ENCODE data around the gene LSM7. TPM values are rescaled to one million over a fixed set of nuclear protein-coding genes. Genes with fewer than 3 reads are reported as not detected.

The LSM7 gene
- polyA plus RNA-seq, 1 experiment = 165 TPM

DNA sequence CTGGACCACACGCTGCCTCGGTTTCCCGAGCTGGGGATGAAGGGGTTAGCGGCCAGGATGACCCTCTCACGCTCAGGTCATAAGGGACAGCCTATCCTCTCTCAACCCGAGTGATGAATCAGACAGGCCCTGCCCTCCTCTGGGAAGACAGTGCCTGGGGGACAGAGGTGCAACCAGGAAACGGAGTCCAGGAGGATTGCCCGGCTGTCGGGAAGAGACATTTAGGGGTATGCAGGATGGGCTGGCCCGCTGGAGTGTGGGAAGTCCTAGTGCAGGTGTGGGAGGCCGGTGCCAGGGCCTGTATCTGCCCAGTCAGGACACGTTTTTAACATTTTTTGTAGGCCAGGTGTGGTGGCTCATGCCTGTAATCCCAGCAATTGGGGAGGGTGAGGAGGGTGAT is 8.3 kb downstream of the LSM7 start:
- Histone ChIP-seq H3K36me3 (ENCODE audit: control insufficient read depth, insufficient read depth, low read length) (peaks cover 9% of the 10 kb centered on the region), H3K4me3 (ENCODE audit: low read depth, low read length) (no peak overlapping the region), H3K27me3 (ENCODE audit: control insufficient read depth, insufficient read depth, low read length) (no peaks in the 10 kb centered on the region)
- CTCF ChIA-PET = interaction anchor here (1.2 kb wide), 1 partner anchor 10 kb away, joined by 4 read pairs; no protein-coding TSS in a partner anchor
- POLR2A ChIA-PET = no interaction called here
- DNase-seq (ENCODE audit: low read depth) = no peak
- TF ChIP-seq, protein P1, sequence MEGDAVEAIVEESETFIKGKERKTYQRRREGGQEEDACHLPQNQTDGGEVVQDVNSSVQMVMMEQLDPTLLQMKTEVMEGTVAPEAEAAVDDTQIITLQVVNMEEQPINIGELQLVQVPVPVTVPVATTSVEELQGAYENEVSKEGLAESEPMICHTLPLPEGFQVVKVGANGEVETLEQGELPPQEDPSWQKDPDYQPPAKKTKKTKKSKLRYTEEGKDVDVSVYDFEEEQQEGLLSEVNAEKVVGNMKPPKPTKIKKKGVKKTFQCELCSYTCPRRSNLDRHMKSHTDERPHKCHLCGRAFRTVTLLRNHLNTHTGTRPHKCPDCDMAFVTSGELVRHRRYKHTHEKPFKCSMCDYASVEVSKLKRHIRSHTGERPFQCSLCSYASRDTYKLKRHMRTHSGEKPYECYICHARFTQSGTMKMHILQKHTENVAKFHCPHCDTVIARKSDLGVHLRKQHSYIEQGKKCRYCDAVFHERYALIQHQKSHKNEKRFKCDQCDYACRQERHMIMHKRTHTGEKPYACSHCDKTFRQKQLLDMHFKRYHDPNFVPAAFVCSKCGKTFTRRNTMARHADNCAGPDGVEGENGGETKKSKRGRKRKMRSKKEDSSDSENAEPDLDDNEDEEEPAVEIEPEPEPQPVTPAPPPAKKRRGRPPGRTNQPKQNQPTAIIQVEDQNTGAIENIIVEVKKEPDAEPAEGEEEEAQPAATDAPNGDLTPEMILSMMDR (IDR thresholded peaks at IDR 0.05; ENCODE audit: insufficient read depth, low read depth, low read length) = no peak

DNA sequence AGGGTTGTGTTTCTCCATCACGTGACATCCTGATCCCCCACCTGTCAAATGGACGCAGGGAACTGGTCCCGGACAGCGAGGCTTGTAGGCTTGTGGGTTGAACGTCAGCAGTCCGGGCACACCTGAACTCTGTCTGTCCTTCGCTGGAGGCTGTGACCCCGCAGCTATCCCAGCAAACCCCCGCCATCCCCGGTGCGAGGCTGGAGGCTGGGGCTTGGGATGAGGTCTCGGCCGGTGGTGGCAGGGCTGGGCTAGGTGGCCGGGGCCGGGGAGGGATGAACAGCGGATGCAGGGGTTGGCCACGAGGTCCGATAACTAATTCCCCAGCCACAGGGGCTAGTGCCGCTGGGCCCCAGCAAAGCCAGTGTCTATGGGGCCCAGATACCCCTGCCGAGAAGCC is 8.8 kb downstream of the LSM7 start:
- ChIA-PET POLR2A (no interaction called here), CTCF (interaction anchor here (0.5 to 1.2 kb wide), 3 partner anchors 9 to 164 kb away, joined by 3 to 4 read pairs (median 4); no protein-coding TSS in a partner anchor)
- peaks cover 9% of the 10 kb centered on the region for H3K36me3 ChIP-seq (ENCODE audit: control insufficient read depth, insufficient read depth, low read length)
- no peak for DNase-seq (ENCODE audit: low read depth)
- TF ChIP-seq, protein P1 (IDR thresholded peaks at IDR 0.05; ENCODE audit: insufficient read depth, low read depth, low read length) = no peak
- H3K4me3 ChIP-seq (ENCODE audit: low read depth, low read length) = no peak overlapping the region
- no peaks in the 10 kb centered on the region for H3K27me3 ChIP-seq (ENCODE audit: control insufficient read depth, insufficient read depth, low read length)

DNA sequence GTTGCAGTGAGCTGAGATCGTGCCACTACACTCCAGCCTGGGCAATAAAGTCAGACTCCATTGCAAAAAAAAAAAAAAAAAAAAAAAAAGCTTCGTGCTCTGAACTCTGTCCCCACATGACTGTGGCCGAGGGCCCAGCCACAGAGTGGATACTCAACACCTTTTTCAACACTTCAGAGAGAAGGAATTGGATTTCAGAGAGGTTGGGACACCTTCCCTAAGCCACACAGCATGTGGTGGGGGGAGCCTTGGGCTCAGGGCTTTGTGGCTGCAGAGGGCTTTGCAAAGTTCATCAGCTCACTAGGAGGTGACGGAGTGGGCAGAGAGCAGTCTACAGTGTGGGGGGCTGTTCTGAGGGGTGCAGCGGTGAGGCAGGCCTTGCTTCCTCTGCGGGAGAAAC is 9.5 kb downstream of the LSM7 start:
- CTCF ChIA-PET = interaction anchor here (0.8 to 1.2 kb wide), 2 partner anchors 8 to 163 kb away, joined by 3 to 4 read pairs; no protein-coding TSS in a partner anchor
- TF ChIP-seq, protein P1 (IDR thresholded peaks at IDR 0.05; ENCODE audit: insufficient read depth, low read depth, low read length) = no peak
- POLR2A ChIA-PET = no interaction called here

DNA sequence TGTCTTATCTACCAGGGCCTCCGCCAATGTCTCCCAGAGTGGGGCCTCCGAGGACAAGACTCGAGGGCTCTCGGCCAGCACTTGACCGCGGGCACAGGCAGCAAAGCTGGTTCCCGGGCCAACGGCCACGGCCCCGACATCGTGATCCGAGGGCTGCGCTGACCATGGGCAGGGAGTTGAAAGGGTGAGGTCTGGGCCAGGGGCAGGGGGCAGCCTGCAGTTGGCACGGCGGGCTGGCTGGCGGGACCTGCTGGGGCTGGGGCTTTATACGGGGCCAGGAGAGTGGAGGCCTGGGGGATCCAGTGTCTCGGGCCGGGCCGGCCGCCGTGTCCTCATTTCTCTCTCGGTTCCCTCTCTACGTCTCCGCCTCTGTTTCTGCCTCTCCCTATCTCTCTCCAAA is 10.6 kb downstream of the LSM7 start:
- DNase-seq (ENCODE audit: low read depth) = no peak
- ChIA-PET POLR2A (no interaction called here), CTCF (interaction anchor here (2.9 to 3.4 kb wide), 2 partner anchors 9 to 163 kb away, joined by 27 to 35 read pairs; partner anchors contain the start of genes LSM7 and SPPL2B)
- H3K27me3 ChIP-seq (ENCODE audit: control insufficient read depth, insufficient read depth, low read length) = no peaks in the 10 kb centered on the region
- TF ChIP-seq, protein P1 (IDR thresholded peaks at IDR 0.05; ENCODE audit: insufficient read depth, low read depth, low read length) = no peak
- H3K4me3 ChIP-seq (ENCODE audit: low read depth, low read length) = no peak overlapping the region
- peaks cover 2% of the 10 kb centered on the region for H3K36me3 ChIP-seq (ENCODE audit: control insufficient read depth, insufficient read depth, low read length)

More for the DNA sequence above, 9.5 kb downstream of the LSM7 start:
- DNase-seq (ENCODE audit: low read depth) = no peak
- Histone ChIP-seq H3K27me3 (ENCODE audit: control insufficient read depth, insufficient read depth, low read length) (no peaks in the 10 kb centered on the region), H3K36me3 (ENCODE audit: control insufficient read depth, insufficient read depth, low read length) (peaks cover 5% of the 10 kb centered on the region), H3K4me3 (ENCODE audit: low read depth, low read length) (no peak overlapping the region)

DNA sequence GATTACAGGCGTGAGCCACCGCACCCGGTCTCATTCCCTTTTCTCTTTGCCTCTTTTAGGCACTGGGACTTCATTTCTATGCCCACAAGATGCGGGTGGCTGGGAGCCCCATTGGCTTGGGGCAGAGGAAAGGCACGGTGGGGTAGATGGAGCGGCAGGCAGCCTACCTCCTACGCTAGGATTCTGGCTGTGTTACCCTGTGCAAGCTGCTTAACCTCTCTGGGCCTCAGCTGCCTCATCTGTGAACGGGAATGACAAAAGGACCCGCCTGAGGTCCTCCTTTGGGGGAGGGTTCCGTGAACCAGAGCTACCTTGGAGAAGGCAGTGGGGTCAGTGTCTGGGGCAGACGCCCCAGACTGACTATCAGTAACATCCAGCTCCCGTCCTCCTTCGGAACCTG is 11.1 kb downstream of the LSM7 start:
- POLR2A ChIA-PET = no interaction called here
- Histone ChIP-seq H3K36me3 (ENCODE audit: control insufficient read depth, insufficient read depth, low read length) (peaks cover 2% of the 10 kb centered on the region; the same call in 1 of the 2 replicates), H3K27me3 (ENCODE audit: control insufficient read depth, insufficient read depth, low read length) (peaks cover 2% of the 10 kb centered on the region), H3K4me3 (ENCODE audit: low read depth, low read length) (no peak overlapping the region)
- no peak for DNase-seq (ENCODE audit: low read depth)
- TF ChIP-seq, protein P1 (IDR thresholded peaks at IDR 0.05; ENCODE audit: insufficient read depth, low read depth, low read length) = no peak
- CTCF ChIA-PET = interaction anchor here (1.2 to 3.4 kb wide), 5 partner anchors 10 to 247 kb away, joined by 4 to 35 read pairs (median 8); partner anchors contain the start of genes LSM7, PLEKHJ1 and SPPL2B
